Skeletal muscle satellite cell (primary cell): Measurements from ENCODE around the gene KIZ.

ENCODE experiments used
- H3K27me3 ChIP-seq: 2 replicates; pipeline ENCODE4 v1.7.0; 2013; ENCODE audit warnings: low read length; ENCODE audit not compliant: control insufficient read depth, insufficient read depth
- H3K36me3 ChIP-seq: 2 replicates; pipeline ENCODE4 v1.7.0; 2013; ENCODE audit warnings: mild to moderate bottlenecking, control low read depth, low read length; ENCODE audit not compliant: insufficient read depth
- H3K4me1 ChIP-seq: 2 replicates; pipeline ENCODE4 v1.7.0; 2013; ENCODE audit warnings: low read length; ENCODE audit not compliant: control insufficient read depth, insufficient read depth
- H3K4me2 ChIP-seq: 2 replicates; pipeline ENCODE4 v1.7.0; 2013; ENCODE audit warnings: mild to moderate bottlenecking, low read length
- H3K4me3 ChIP-seq: 2 replicates; pipeline ENCODE4 v1.7.0; 2013; ENCODE audit warnings: low read length
- H3K9ac ChIP-seq: 2 replicates; pipeline ENCODE4 v1.7.0; 2013; ENCODE audit warnings: mild to moderate bottlenecking, low read depth, low read length, moderate library complexity
- H3K9me3 ChIP-seq: replicated peaks from 2 replicates; pipeline ENCODE4 v1.7.0; 2013; ENCODE audit warnings: mild to moderate bottlenecking, control low read depth, low read length

The KIZ gene

GRCh38 chr20:21214431-21214830 is 88.5 kb downstream of the KIZ start:
- H3K4me1 ChIP-seq, result no peaks in the 10 kb centered on the region
- H3K36me3 ChIP-seq, result no peaks in the 10 kb centered on the region
- H3K9ac ChIP-seq, result no peak overlapping the region
- H3K27me3 ChIP-seq, result no peaks in the 10 kb centered on the region
- H3K4me2 ChIP-seq, result no peak overlapping the region
- no peaks in the 10 kb centered on the region for H3K9me3 ChIP-seq
- H3K4me3 ChIP-seq, result no peak overlapping the region

GRCh38 chr20:21219686-21220085 is 93.8 kb downstream of the KIZ start:
- H3K4me2 ChIP-seq, result no peak overlapping the region
- no peak overlapping the region for H3K4me3 ChIP-seq
- no peaks in the 10 kb centered on the region for H3K36me3 ChIP-seq
- H3K27me3 ChIP-seq, result no peaks in the 10 kb centered on the region
- no peaks in the 10 kb centered on the region for H3K4me1 ChIP-seq
- H3K9ac ChIP-seq, result no peak overlapping the region
- no peaks in the 10 kb centered on the region for H3K9me3 ChIP-seq

DNA sequence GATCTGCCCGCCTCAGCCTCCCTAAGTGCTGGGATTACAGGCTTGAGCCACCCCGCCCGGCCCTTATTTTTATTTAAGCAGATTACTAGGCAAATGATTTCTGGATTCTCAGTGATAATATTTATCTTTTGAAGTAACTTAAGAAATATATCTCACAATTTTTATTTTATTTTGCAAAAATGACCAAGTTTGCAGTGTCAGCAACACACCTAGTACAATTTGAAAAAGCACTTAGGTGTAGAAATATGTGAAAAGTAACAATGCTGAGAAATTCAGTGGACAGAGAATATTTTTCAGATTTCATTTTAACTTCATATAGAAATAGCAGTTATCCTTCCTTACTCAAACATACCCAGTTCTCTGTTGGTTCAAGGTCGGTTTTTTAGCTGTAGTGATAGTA is 98.3 kb downstream of the KIZ start:
- Histone ChIP-seq H3K4me2 (no peak overlapping the region), H3K9me3 (no peaks in the 10 kb centered on the region), H3K27me3 (no peaks in the 10 kb centered on the region), H3K36me3 (no peaks in the 10 kb centered on the region), H3K9ac (no peak overlapping the region), H3K4me1 (peaks cover 4% of the 10 kb centered on the region), H3K4me3 (no peak overlapping the region)

- H3K27me3 ChIP-seq, result no peaks in the 10 kb centered on the region
- H3K4me1 ChIP-seq, result peaks cover 5% of the 10 kb centered on the region
- no peaks in the 10 kb centered on the region for H3K9me3 ChIP-seq
- no peak overlapping the region for H3K9ac ChIP-seq
- no peaks in the 10 kb centered on the region for H3K36me3 ChIP-seq
- H3K4me2 ChIP-seq, result no peak overlapping the region
- no peak overlapping the region for H3K4me3 ChIP-seq
These were observed 99.5 kb downstream of the KIZ start for GRCh38 chr20:21225215-21225947.

- no peaks in the 10 kb centered on the region for H3K27me3 ChIP-seq
- no peak overlapping the region for H3K4me3 ChIP-seq
- H3K4me2 ChIP-seq, result no peak overlapping the region
- H3K9me3 ChIP-seq, result no peaks in the 10 kb centered on the region
- no peak overlapping the region for H3K9ac ChIP-seq
- no peaks in the 10 kb centered on the region for H3K36me3 ChIP-seq
- H3K4me1 ChIP-seq, result peaks cover 5% of the 10 kb centered on the region
These were observed 102.6 kb downstream of the KIZ start for GRCh38 chr20:21228511-21228910.

DNA sequence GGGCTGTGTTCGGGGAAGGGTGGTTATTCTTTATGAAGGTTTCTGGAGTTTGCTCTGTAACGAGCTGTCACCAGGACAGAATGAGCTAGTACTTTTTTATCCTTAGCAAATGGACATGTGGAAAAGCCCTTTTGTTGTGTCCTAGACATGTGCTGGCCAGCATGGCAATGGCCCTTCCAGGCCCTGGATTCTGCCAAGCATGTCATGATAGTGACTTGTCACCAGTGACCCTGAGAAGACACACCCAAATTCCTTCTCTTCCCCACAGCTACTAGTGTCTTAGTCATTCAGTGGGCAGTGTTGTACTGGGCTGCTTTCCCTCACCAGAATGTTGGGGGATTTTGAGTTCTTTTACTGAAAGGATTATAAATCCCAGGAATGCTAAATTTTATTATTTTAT is 103.3 kb downstream of the KIZ start:
- no peak overlapping the region for H3K4me2 ChIP-seq
- H3K36me3 ChIP-seq, result no peaks in the 10 kb centered on the region
- H3K4me1 ChIP-seq, result peaks cover 5% of the 10 kb centered on the region
- H3K9me3 ChIP-seq, result no peaks in the 10 kb centered on the region
- no peak overlapping the region for H3K4me3 ChIP-seq
- H3K27me3 ChIP-seq, result no peaks in the 10 kb centered on the region
- H3K9ac ChIP-seq, result no peak overlapping the region

DNA sequence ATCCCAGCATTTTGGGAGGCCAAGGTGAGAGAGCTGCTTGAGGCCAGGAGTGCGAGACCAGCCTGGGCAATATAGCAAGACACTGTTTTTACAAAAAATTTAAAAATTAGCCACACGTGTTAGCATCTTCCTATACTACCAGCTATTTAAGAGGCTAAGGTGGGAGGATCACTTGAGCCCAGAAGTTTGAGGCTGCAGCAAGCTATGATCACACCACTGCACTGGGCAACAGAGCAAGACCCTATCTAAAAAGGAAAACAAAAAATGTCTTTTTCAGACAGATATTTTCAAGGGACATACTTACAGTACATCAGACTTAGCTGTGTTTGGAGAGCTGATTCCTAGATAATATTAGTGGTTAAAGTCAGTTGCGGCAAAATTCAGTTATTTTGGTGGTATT is 104.3 kb downstream of the KIZ start:
- no peaks in the 10 kb centered on the region for H3K27me3 ChIP-seq
- H3K9ac ChIP-seq, result no peak overlapping the region
- H3K36me3 ChIP-seq, result no peaks in the 10 kb centered on the region
- H3K4me1 ChIP-seq, result peaks cover 5% of the 10 kb centered on the region
- no peaks in the 10 kb centered on the region for H3K9me3 ChIP-seq
- no peak overlapping the region for H3K4me3 ChIP-seq
- H3K4me2 ChIP-seq, result no peak overlapping the region

GRCh38 chr20:21230686-21231085 is 104.8 kb downstream of the KIZ start:
- no peak overlapping the region for H3K4me2 ChIP-seq
- H3K4me3 ChIP-seq, result no peak overlapping the region
- H3K36me3 ChIP-seq, result no peaks in the 10 kb centered on the region
- peaks cover 5% of the 10 kb centered on the region for H3K4me1 ChIP-seq
- H3K9ac ChIP-seq, result no peak overlapping the region
- no peaks in the 10 kb centered on the region for H3K27me3 ChIP-seq
- no peaks in the 10 kb centered on the region for H3K9me3 ChIP-seq

GRCh38 chr20:21232546-21233280 is 106.8 kb downstream of the KIZ start:
- Histone ChIP-seq H3K36me3 (no peaks in the 10 kb centered on the region), H3K4me2 (no peak overlapping the region), H3K9ac (no peak overlapping the region), H3K4me3 (no peak overlapping the region), H3K4me1 (peaks cover 5% of the 10 kb centered on the region), H3K9me3 (no peaks in the 10 kb centered on the region), H3K27me3 (no peaks in the 10 kb centered on the region)

DNA sequence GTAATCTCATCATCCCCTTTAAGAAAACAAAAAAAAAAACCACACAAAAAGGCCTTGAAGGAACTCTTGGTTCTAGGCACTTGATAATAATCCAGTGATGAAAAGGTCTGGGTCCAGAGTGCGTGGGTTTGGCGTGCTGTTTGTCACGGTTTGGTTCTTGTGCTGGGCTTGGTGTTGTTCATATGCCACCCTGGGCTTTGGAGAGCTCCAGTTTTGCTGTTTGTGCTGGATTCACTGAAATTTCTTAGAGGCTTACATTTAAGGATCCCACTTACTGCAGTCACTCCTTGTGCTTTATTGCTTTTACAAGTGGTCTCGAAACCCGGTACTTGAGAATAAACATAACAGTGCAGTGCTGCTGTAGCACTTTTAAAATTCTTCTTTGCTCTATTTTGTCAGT is 108.4 kb downstream of the KIZ start:
- H3K4me3 ChIP-seq, result no peak overlapping the region
- H3K4me2 ChIP-seq, result no peak overlapping the region
- no peaks in the 10 kb centered on the region for H3K4me1 ChIP-seq
- H3K27me3 ChIP-seq, result no peaks in the 10 kb centered on the region
- H3K9ac ChIP-seq, result no peak overlapping the region
- H3K9me3 ChIP-seq, result no peaks in the 10 kb centered on the region
- no peaks in the 10 kb centered on the region for H3K36me3 ChIP-seq

DNA sequence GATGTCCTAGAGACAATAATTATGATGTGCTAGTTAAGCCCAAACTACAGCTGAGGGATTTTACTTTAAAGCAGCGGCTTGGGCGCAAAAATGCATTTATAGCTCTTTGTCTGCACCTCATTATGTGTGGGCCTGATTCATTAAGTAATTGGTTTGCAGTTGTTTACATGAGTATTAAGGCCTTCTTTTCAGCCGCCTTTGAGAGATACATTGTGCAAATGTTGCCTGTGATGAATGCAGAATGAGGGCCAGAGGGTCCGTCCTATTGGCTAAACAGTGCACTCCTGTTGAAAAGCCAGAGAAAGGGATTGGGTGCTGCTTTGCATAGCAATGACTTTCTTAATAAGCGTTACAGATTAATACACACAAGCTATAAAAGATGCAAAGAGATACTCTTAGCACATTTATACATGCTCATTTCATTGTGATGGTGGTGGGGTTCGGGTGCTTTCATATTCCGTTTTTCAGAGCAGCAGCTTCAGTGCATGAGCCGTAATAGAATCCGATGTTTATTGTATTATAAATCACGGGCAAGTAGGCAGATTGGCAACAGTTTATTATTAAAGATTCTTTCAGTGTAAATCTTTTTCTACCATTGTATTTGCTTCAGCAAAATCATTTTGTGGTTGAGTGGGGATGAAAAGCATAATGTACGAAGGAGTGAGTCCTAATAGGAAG is 109.1 kb downstream of the KIZ start:
- Histone ChIP-seq H3K9me3 (no peaks in the 10 kb centered on the region), H3K4me3 (no peak overlapping the region), H3K36me3 (no peaks in the 10 kb centered on the region), H3K27me3 (no peaks in the 10 kb centered on the region), H3K4me2 (no peak overlapping the region), H3K9ac (no peak overlapping the region), H3K4me1 (no peaks in the 10 kb centered on the region)
